Panc1 (cell line): ENCODE measurements around the gene TMUB1.

Experiments
- CTCF ChIP-seq: fragments of 450-650 bp; IDR thresholded peaks from 2 replicates; pipeline ENCODE4 v1.5.1; 2017; ENCODE audit warnings: mild to moderate bottlenecking
- POLR2AphosphoS5 ChIP-seq: IDR thresholded peaks from 2 replicates; pipeline ENCODE4 v1.6.1; 2012; ENCODE audit warnings: mild to moderate bottlenecking, low read depth, low read length, moderate library complexity
- SIN3A ChIP-seq: IDR thresholded peaks from 2 replicates; pipeline ENCODE4 v1.6.1; 2012; ENCODE audit warnings: low read depth, mild to moderate bottlenecking, low read length, moderate library complexity, borderline replicate concordance; ENCODE audit not compliant: insufficient read depth
- TCF7L2 ChIP-seq: IDR thresholded peaks from 2 replicates; pipeline ENCODE4 v1.6.1; 2011; ENCODE audit warnings: mild to moderate bottlenecking, low read depth, low read length, inconsistent platforms
- TF ChIP-seq, protein P1 (sequence below), 2 experiments: IDR thresholded peaks; 2 replicates each; pipeline ENCODE4 v1.6.1; 2011 to 2012; ENCODE audit warnings: low read depth in 2 of 2, control low read depth in 1 of 2, low read length in 1 of 2, mild to moderate bottlenecking in 1 of 2, moderate library complexity in 1 of 2; ENCODE audit not compliant: insufficient read depth in 1 of 2

DNA sequence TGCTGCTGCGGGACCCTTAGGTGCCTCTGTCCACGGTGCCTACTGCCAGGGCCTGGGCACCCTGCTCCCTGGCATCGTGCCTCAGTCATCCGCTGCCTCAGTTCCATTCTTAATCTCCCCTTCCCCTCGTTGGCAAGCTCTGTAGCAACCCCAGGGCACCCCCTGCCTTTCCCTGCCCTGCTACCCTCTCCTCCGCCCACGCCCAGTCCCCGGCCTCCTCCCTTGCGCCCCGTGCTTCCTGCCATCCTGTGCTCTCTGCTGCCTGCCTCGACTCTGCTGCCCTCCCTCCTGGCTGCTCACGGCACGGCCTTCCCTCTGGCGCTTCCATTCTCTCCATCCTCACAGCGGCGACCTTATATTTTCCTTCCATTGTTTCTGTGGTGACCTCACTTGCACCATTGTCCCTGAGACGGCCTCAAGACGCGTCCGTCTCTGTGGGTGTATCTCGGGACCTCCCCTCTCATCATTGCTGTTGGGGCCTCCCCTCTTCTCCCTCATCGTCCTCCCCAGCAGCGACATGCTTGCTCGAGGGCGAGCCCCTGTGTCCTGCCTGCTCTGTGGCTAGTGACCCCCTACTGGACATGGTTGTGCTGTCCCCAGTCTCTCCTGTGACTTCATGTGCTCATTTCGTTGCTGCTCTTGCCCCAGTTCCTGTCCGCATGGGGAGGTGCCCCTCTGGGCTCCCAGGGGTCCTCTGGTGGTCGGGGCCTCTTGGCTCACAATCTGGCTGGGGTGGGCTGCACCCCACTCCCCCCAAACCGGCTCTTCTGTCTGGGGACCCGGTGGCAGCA lies 38.3 kb upstream of the TMUB1 start:
- TF ChIP-seq CTCF (no peak), SIN3A (no peak), POLR2AphosphoS5 (no peak), TCF7L2 (no peak)
- TF ChIP-seq, protein P1, sequence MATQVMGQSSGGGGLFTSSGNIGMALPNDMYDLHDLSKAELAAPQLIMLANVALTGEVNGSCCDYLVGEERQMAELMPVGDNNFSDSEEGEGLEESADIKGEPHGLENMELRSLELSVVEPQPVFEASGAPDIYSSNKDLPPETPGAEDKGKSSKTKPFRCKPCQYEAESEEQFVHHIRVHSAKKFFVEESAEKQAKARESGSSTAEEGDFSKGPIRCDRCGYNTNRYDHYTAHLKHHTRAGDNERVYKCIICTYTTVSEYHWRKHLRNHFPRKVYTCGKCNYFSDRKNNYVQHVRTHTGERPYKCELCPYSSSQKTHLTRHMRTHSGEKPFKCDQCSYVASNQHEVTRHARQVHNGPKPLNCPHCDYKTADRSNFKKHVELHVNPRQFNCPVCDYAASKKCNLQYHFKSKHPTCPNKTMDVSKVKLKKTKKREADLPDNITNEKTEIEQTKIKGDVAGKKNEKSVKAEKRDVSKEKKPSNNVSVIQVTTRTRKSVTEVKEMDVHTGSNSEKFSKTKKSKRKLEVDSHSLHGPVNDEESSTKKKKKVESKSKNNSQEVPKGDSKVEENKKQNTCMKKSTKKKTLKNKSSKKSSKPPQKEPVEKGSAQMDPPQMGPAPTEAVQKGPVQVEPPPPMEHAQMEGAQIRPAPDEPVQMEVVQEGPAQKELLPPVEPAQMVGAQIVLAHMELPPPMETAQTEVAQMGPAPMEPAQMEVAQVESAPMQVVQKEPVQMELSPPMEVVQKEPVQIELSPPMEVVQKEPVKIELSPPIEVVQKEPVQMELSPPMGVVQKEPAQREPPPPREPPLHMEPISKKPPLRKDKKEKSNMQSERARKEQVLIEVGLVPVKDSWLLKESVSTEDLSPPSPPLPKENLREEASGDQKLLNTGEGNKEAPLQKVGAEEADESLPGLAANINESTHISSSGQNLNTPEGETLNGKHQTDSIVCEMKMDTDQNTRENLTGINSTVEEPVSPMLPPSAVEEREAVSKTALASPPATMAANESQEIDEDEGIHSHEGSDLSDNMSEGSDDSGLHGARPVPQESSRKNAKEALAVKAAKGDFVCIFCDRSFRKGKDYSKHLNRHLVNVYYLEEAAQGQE (IDR thresholded peaks at IDR 0.05; ENCODE audit: insufficient read depth in 1 of 2, low read depth in 2 of 2, low read length in 1 of 2), result no peak
